ENCODE measurements around the gene MAP3K13. TPM values are rescaled to one million over a fixed set of nuclear protein-coding genes. Genes with fewer than 3 reads are reported as not detected.

The MAP3K13 gene
- total RNA-seq, 1 experiment from 2014 or later: 9.1 TPM

GRCh38 chr3:185469542-185469941 lies 106.6 kb downstream of the MAP3K13 start (continued):
- TF ChIP-seq ERG (CRISPR knock-in tag; IDR thresholded peaks at IDR 0.05) (no peak), SMAD3 (CRISPR knock-in tag; IDR thresholded peaks at IDR 0.05; ENCODE audit: borderline replicate concordance) (no peak), GABPB1 (CRISPR knock-in tag; IDR thresholded peaks at IDR 0.05) (no peak), TP53 (CRISPR knock-in tag; IDR thresholded peaks at IDR 0.05) (no peak), MXD4 (CRISPR knock-in tag; IDR thresholded peaks at IDR 0.05; ENCODE audit: borderline replicate concordance) (no peak)

GRCh38 chr3:185470323-185470722 lies 107.4 kb downstream of the MAP3K13 start:
- peak; percentile 20 for DNase-seq (ENCODE audit: low spot score)
- ATAC-seq: peak; percentile 93
- TF ChIP-seq ZSCAN18 (CRISPR knock-in tag; IDR thresholded peaks at IDR 0.05) (no peak), PRDM15 (CRISPR knock-in tag; IDR thresholded peaks at IDR 0.05) (no peak)
- H3K4me1 Mint-ChIP-seq: peaks cover 15% of the 10 kb centered on the region
- H3K27ac Mint-ChIP-seq: no peak overlapping the region
- POLR2A ChIA-PET: interaction anchor here (0.6 kb wide), 1 partner anchor 111 kb away, joined by 8 read pairs; no protein-coding TSS in a partner anchor
- H3K27me3 Mint-ChIP-seq (ENCODE audit: low read depth): no peaks in the 10 kb centered on the region
- H3K4me3 Mint-ChIP-seq: no peak overlapping the region
- no peaks in the 10 kb centered on the region for H3K9me3 Mint-ChIP-seq
- CTCF ChIA-PET: interaction anchor here (0.9 to 1.8 kb wide), 5 partner anchors 9 to 207 kb away, joined by 3 to 25 read pairs (median 9); partner anchors contain the start of gene SENP2
- no peaks in the 10 kb centered on the region for H3K36me3 Mint-ChIP-seq

- peaks cover 12% of the 10 kb centered on the region for H3K4me1 Mint-ChIP-seq
- H3K9me3 Mint-ChIP-seq: no peaks in the 10 kb centered on the region
- DNase-seq (ENCODE audit: low spot score) (no peak), ATAC-seq (no peak)
- H3K27me3 Mint-ChIP-seq (ENCODE audit: low read depth): no peaks in the 10 kb centered on the region; the same call in 1 of the 2 replicates
- H3K27ac Mint-ChIP-seq: no peak overlapping the region
- POLR2A ChIA-PET: no interaction called here
- H3K36me3 Mint-ChIP-seq: no peaks in the 10 kb centered on the region
- CTCF ChIA-PET: no interaction called here
- H3K4me3 Mint-ChIP-seq: no peak overlapping the region
- TF ChIP-seq ARID4B (CRISPR knock-in tag; IDR thresholded peaks at IDR 0.05; ENCODE audit: borderline replicate concordance) (no peak), HMGXB4 (CRISPR knock-in tag; IDR thresholded peaks at IDR 0.05) (no peak), MAX (CRISPR knock-in tag; IDR thresholded peaks at IDR 0.05) (no peak), E2F4 (CRISPR knock-in tag; IDR thresholded peaks at IDR 0.05; ENCODE audit: borderline replicate concordance, low read depth) (no peak), CDX4 (CRISPR knock-in tag; IDR thresholded peaks at IDR 0.05; ENCODE audit: borderline replicate concordance) (no peak), KAT7 (CRISPR knock-in tag; IDR thresholded peaks at IDR 0.05; ENCODE audit: borderline replicate concordance) (no peak), GTF2I (CRISPR knock-in tag; conservative IDR thresholded peaks at IDR 0.05) (no peak), ZSCAN18 (CRISPR knock-in tag; IDR thresholded peaks at IDR 0.05) (no peak)
Observed at GRCh38 chr3:185473290-185473815, 110.4 kb downstream of the MAP3K13 start.

All from WTC11 (cell line).